ENCODE measurements around the gene JPH2. TPM values are rescaled to one million over a fixed set of nuclear protein-coding genes. Genes with fewer than 3 reads are reported as not detected.

The JPH2 gene
- total RNA-seq, 1 experiment from 2014 or later = 0.81 TPM

DNA sequence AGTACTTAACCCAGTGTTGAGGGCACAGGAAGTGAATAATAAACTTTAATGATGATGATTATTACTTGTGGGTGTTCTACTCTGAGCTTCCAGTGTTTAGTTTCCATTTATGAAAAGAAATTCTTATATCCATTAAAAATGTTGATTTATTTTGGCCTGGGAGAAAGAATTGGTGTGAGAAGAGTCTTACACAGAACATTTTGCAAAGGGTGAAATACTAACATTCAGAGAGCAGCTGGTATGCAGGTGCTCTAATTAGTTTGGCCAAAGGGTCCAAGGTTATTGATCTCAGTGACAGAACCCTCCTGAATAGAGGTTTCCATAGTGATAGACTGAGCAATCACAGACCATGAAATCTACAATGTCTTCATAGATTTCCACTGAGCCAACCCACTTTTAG, 19.1 kb upstream of the JPH2 start:
- Mint-ChIP-seq H3K9me3 (no peaks in the 10 kb centered on the region), H3K27me3 (ENCODE audit: low read depth) (no peaks in the 10 kb centered on the region), H3K4me1 (peaks cover 23% of the 10 kb centered on the region), H3K4me3 (no peak overlapping the region), H3K27ac (no peak overlapping the region), H3K36me3 (peaks cover 33% of the 10 kb centered on the region)
- ChIA-PET CTCF (no interaction called here), POLR2A (no interaction called here)
- TF ChIP-seq, protein P1, sequence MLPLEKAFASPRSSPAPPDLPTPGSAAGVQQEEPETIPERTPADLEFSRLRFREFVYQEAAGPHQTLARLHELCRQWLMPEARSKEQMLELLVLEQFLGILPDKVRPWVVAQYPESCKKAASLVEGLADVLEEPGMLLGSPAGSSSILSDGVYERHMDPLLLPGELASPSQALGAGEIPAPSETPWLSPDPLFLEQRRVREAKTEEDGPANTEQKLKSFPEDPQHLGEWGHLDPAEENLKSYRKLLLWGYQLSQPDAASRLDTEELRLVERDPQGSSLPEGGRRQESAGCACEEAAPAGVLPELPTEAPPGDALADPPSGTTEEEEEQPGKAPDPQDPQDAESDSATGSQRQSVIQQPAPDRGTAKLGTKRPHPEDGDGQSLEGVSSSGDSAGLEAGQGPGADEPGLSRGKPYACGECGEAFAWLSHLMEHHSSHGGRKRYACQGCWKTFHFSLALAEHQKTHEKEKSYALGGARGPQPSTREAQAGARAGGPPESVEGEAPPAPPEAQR (CRISPR knock-in tag; IDR thresholded peaks at IDR 0.05) = no peak
- TF ChIP-seq, protein P2, sequence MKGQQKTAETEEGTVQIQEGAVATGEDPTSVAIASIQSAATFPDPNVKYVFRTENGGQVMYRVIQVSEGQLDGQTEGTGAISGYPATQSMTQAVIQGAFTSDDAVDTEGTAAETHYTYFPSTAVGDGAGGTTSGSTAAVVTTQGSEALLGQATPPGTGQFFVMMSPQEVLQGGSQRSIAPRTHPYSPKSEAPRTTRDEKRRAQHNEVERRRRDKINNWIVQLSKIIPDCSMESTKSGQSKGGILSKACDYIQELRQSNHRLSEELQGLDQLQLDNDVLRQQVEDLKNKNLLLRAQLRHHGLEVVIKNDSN (CRISPR knock-in tag; IDR thresholded peaks at IDR 0.05) = no peak
- TF ChIP-seq, protein P3, sequence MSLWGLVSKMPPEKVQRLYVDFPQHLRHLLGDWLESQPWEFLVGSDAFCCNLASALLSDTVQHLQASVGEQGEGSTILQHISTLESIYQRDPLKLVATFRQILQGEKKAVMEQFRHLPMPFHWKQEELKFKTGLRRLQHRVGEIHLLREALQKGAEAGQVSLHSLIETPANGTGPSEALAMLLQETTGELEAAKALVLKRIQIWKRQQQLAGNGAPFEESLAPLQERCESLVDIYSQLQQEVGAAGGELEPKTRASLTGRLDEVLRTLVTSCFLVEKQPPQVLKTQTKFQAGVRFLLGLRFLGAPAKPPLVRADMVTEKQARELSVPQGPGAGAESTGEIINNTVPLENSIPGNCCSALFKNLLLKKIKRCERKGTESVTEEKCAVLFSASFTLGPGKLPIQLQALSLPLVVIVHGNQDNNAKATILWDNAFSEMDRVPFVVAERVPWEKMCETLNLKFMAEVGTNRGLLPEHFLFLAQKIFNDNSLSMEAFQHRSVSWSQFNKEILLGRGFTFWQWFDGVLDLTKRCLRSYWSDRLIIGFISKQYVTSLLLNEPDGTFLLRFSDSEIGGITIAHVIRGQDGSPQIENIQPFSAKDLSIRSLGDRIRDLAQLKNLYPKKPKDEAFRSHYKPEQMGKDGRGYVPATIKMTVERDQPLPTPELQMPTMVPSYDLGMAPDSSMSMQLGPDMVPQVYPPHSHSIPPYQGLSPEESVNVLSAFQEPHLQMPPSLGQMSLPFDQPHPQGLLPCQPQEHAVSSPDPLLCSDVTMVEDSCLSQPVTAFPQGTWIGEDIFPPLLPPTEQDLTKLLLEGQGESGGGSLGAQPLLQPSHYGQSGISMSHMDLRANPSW (CRISPR knock-in tag; conservative IDR thresholded peaks at IDR 0.05; ENCODE audit: low read depth) = no peak
- TF ChIP-seq, protein P4, sequence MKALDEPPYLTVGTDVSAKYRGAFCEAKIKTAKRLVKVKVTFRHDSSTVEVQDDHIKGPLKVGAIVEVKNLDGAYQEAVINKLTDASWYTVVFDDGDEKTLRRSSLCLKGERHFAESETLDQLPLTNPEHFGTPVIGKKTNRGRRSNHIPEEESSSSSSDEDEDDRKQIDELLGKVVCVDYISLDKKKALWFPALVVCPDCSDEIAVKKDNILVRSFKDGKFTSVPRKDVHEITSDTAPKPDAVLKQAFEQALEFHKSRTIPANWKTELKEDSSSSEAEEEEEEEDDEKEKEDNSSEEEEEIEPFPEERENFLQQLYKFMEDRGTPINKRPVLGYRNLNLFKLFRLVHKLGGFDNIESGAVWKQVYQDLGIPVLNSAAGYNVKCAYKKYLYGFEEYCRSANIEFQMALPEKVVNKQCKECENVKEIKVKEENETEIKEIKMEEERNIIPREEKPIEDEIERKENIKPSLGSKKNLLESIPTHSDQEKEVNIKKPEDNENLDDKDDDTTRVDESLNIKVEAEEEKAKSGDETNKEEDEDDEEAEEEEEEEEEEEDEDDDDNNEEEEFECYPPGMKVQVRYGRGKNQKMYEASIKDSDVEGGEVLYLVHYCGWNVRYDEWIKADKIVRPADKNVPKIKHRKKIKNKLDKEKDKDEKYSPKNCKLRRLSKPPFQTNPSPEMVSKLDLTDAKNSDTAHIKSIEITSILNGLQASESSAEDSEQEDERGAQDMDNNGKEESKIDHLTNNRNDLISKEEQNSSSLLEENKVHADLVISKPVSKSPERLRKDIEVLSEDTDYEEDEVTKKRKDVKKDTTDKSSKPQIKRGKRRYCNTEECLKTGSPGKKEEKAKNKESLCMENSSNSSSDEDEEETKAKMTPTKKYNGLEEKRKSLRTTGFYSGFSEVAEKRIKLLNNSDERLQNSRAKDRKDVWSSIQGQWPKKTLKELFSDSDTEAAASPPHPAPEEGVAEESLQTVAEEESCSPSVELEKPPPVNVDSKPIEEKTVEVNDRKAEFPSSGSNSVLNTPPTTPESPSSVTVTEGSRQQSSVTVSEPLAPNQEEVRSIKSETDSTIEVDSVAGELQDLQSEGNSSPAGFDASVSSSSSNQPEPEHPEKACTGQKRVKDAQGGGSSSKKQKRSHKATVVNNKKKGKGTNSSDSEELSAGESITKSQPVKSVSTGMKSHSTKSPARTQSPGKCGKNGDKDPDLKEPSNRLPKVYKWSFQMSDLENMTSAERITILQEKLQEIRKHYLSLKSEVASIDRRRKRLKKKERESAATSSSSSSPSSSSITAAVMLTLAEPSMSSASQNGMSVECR (CRISPR knock-in tag; IDR thresholded peaks at IDR 0.05; ENCODE audit: borderline replicate concordance) = no peak
- TF ChIP-seq NR2C2 (CRISPR knock-in tag; IDR thresholded peaks at IDR 0.05) = no peak
- ATAC-seq = no peak
- no peak for DNase-seq (ENCODE audit: low spot score)

DNA sequence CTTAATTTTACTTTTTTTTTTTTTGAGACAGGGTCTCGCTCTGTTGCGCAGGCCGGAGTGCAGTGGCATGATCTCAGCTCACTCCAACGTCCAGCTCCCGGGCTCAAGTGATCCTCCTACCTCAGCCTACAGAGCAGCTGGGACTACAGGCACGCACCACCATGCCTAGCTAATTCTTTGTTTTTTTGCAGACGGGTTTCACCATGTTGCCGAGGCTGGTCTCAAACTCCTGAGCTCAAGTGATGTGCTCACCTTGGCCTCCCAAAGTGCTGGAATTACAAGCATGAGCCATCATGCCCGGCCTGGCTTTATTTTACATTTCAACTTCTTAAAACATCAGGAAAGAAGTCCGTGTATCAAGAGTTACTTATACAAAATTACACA, 17.8 kb upstream of the JPH2 start:
- ChIA-PET CTCF (no interaction called here), POLR2A (no interaction called here)
- H3K4me1 Mint-ChIP-seq = peaks cover 23% of the 10 kb centered on the region
- ATAC-seq (no peak), DNase-seq (ENCODE audit: low spot score) (no peak)
- TF ChIP-seq KAT7 (CRISPR knock-in tag; IDR thresholded peaks at IDR 0.05; ENCODE audit: borderline replicate concordance) (no peak), JAZF1 (CRISPR knock-in tag; IDR thresholded peaks at IDR 0.05) (no peak), ELF4 (CRISPR knock-in tag; IDR thresholded peaks at IDR 0.05; ENCODE audit: low read depth) (no peak), ZNF219 (CRISPR knock-in tag; IDR thresholded peaks at IDR 0.05; ENCODE audit: borderline replicate concordance) (no peak), ZNF671 (CRISPR knock-in tag; IDR thresholded peaks at IDR 0.05) (no peak), SMAD3 (CRISPR knock-in tag; IDR thresholded peaks at IDR 0.05; ENCODE audit: borderline replicate concordance) (no peak), CBFB (CRISPR knock-in tag; IDR thresholded peaks at IDR 0.05; ENCODE audit: low read depth) (no peak), CREB1 (CRISPR knock-in tag; IDR thresholded peaks at IDR 0.05) (no peak), IRF2 (CRISPR knock-in tag; IDR thresholded peaks at IDR 0.05; ENCODE audit: borderline replicate concordance, low read depth) (no peak), ZNF232 (CRISPR knock-in tag; IDR thresholded peaks at IDR 0.05) (no peak)
- TF ChIP-seq, protein P5, sequence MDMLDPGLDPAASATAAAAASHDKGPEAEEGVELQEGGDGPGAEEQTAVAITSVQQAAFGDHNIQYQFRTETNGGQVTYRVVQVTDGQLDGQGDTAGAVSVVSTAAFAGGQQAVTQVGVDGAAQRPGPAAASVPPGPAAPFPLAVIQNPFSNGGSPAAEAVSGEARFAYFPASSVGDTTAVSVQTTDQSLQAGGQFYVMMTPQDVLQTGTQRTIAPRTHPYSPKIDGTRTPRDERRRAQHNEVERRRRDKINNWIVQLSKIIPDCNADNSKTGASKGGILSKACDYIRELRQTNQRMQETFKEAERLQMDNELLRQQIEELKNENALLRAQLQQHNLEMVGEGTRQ (CRISPR knock-in tag; IDR thresholded peaks at IDR 0.05) = no peak
- TF ChIP-seq, protein P6, sequence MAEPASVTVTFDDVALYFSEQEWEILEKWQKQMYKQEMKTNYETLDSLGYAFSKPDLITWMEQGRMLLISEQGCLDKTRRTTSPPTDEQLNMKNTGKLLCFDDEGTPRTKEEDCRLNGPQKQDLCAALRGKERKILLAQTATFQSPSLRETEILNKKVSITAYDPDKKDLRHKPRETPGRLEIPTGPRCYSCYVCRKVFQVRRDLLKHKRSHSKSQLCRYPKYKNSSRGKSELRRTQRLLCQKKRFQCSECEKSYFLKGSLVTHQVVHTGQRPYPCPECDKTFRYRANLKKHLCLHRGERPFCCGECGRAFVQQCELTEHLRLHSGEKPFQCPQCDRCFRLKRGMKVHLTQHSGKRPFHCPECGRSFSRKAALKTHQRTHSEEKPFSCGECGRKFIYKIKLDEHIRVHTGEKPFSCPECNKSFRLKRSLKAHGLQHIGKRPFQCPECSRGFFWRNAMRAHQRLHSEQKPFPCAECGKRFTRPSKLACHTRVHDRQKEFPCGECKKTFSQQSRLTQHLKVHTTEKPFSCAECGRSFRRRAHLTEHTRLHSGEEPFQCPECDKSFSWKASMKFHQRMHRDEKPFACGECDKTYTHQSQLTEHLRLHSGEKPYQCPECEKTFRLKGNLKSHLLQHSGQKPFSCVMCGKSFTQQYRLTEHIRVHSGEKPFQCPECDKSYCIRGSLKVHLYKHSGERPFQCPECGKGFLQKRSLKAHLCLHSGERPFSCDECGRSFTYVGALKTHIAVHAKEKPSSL (CRISPR knock-in tag; conservative IDR thresholded peaks at IDR 0.05) = no peak
- H3K27ac Mint-ChIP-seq = no peak overlapping the region
- H3K27me3 Mint-ChIP-seq (ENCODE audit: low read depth) = no peaks in the 10 kb centered on the region
- no peak overlapping the region for H3K4me3 Mint-ChIP-seq
- H3K9me3 Mint-ChIP-seq = no peaks in the 10 kb centered on the region
- peaks cover 40% of the 10 kb centered on the region for H3K36me3 Mint-ChIP-seq

Data from WTC11 (cell line).